GM18858 (cell line): Measurements from ENCODE around the gene CADM2.
"Not testable (repeated sequence)": the region's sequence is repeated elsewhere in the genome, so short reads cannot be mapped to it uniquely, and the experiment has no call there.

Experiments used
- ATAC-seq: cut with Tn5 transposase; IDR thresholded peaks from one replicate; pipeline ENCODE4 v1.9.1; 2021; ENCODE audit not compliant: unreplicated experiment

Gene CADM2

DNA sequence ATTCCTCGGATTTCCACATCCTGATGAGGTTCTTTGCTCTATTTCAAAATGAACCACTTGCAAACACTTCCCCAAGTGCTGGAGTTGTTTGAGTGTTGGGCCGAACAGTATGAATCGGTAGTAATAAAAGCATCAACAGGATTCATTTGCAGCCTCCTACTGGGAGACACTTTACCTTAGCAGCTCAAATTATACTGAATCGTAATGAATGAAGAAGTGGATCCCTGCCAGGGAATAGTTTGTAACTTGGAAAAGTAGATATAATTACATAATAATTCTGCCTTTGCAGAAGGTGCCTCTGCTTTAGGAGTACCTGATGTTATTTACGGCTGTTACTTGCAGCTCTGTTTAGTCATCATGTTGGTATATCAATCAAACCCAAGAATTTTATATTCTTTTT, 669.1 kb downstream of the CADM2 start:
- ATAC-seq, result no peak

DNA sequence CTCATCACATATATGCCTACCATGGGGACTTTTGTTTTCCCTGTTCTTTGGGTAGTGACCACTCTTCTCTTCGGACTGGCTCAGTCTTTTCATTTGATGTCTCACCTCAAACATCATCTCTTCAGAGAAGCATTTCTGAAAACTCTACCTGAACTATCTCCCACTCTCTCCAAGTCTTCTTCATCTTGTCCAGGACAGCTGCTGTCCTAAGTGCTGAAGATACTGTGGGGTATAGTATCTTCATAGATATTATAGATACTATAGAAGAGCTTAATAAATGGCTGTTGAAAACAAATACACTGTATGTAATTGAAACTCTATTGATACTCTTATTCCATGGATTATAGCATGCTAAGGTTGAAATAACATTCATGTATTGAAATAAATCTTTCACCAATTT, 672.3 kb downstream of the CADM2 start:
- ATAC-seq, result no peak

DNA sequence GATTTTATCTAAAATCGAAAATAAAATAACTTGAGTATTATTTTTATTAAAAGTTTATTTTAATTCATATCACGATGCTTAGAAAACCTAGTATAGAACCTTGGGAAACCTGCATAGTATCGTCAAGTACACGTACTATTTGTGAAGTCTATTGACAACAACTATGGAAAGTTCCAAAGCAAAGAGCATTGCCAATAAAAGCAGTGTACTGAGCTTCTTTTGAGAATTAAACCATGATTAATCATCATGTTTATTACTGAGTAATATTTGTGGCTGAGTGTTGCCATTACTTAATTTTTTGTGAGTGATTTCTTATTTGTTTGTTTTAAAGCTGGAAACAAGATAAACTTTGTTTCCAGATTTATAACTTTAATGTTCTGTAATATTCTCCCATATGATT, 674.1 kb downstream of the CADM2 start:
- ATAC-seq, result no peak

DNA sequence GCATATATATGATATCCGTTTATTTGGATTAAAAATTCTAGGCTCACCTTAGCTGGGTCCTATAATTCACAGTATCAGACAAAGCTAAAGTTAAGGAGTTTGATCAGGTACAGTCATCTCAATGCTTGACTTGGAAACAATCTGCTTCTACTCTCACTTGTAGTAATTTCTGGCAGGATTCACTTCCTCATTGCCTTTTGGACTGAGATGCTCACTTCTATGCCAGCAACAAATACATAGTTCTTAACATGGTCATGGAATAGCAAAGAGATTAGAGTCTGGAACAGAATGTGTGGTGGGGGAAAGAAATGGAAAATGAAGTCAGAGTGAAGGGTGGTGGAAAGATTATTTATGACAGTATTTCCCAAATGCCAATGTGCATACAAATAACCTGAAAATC, 693.6 kb downstream of the CADM2 start:
- ATAC-seq, result peak; percentile 52

DNA sequence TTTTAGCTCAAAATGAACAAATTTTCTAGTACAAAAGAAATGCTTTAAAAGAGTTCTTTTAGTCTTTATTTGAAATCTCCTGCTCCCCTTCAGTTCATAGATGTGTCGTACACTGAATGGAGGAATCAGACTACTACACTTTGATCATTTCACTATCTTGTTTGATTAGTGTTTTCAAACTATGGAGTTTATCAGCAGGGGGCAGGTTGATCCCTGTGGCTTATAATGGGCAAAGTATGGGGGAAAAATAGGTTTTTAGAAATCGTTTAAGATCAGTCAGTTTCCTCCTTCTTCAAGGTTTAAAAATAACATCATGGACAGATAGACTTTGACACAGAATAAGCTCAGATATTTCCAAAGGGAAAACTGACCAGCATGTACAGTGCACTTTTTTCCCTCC, 701.7 kb downstream of the CADM2 start:
- ATAC-seq, result no peak

DNA sequence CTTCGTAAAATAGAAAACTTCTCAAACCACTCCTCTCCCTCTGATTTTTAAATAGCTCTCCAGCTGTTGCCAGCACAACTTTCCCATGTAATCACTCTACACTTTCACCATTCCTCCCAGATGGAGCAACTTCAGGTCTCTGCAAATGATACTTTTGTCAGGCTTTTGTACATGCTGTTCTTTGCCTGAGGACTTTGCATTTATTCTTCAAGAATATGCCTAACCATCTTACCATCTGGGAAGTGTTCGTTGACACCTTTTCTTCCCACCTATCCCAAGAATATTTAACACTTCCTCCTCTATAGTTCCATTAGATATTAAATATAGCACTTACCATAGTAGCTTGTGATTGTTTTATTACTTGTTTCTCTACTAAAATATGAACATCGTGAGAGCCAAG, 703.7 kb downstream of the CADM2 start:
- ATAC-seq, result no peak

DNA sequence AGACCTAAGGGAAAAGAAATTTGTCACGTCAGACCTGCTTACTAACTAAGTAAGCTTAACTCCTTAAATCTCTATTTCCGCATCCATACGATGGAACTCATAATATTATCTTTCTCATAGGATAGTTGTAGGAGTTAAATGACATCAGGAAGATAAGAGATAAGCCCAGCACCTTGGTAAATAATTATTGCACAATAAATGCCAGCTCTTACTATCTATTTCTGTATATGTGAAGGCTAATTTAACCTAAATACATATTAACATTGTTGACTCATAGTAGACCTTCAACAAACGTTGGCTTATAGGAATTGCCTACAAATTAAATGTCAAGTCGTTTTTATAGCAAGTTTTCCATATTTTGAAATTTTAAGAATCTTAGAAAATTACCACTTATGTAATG, 709.0 kb downstream of the CADM2 start:
- no peak for ATAC-seq

DNA sequence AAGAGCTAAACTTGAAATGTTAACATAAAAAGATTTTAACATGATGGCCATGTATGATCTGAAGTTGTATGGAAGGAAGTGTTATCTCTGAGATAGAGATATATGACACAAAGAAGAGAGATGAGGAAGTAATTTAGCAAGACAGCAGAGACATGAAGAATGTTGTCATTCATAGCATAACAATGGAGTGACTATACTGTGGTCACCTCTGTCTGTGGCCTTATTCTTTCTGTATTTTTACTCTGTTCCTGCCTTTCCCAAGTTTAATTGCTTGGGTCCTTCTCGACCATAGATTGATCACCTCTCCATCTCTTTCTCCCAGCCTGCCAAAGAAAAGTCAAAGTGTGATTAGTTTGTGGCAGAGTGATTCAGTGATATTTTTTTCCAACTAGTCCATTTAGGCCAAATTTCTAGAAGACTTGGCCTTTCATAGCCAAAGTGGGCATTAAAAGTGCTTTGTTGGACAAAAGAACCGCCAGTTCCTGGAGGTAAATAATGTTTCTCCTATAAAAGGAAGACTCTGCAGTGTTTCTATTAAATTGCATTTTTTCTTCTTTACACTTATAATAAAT, 711.9 kb downstream of the CADM2 start:
- ATAC-seq, result no peak

DNA sequence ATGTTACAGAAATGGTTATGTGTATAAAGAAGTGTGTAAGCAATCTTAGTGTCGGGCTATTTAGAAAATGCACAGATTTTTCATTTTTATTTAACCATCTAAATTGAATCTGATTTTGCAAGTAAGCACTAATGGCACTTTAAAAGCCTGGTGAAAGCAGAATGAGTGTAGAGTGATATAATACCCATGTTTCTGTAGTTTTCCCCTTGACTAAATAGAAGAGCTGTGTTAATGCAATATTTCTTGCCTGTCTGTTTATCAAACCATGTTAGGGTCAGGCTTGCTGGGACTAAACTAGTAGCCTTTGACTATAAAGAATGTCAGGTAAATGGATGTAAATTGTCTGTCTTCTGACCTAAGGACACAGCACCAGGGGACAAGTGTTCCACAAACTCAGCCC, 714.0 kb downstream of the CADM2 start:
- ATAC-seq, result no peak

DNA sequence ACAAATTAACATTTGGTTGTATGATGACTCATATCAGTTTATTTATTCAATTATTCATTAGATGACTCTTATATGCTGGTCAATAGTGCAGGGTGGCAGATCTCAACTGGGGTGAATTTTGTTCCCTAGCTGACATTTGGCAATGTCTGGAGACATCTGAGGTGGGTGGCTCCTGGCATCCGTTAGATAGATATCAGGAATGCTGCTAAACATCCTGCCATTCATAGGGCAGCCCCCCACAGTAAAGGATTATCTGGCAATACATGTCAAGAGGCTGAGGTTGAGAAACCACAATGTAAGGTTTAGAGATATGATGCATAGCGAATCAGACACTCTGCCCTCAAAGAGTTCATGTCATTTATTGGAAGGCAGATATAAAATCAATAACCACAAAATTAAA, 719.9 kb downstream of the CADM2 start:
- no peak for ATAC-seq

DNA sequence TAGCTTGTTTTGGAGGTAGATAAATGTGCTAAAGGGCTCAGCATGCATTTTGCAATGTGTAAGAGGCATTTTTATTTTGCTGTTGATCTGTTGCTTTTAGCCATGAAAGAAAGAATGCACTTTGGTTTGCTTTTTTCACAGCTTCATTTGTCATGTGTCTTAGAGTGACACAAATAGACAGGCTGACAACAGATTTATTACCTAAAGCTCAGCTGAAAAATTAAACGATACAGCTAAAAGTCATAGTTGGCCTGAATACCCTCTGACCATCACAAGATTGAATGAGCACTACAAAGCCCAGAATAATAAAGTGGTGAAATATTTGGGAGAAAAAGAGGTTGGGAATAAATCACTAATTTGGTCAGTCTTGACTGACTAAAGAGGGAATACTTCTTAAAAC, 723.1 kb downstream of the CADM2 start:
- no peak for ATAC-seq

DNA sequence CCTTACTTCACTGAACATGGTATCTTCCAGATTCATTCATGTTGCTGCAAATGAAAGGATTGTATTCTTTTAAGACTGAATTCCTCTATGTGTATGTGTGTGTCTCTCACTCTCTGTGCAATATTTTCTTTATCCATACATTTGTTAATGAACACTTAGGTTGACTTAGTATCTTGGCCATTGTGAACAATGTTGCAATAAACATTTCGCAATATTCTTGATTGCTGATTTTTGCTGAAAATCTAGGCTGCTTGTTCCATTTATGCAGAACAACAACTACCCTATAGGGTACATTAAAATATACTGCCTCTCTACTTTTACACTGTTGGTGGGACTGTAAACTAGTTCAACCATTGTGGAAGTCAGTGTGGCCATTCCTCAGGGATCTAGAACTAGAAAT, 732.4 kb downstream of the CADM2 start:
- no peak for ATAC-seq

DNA sequence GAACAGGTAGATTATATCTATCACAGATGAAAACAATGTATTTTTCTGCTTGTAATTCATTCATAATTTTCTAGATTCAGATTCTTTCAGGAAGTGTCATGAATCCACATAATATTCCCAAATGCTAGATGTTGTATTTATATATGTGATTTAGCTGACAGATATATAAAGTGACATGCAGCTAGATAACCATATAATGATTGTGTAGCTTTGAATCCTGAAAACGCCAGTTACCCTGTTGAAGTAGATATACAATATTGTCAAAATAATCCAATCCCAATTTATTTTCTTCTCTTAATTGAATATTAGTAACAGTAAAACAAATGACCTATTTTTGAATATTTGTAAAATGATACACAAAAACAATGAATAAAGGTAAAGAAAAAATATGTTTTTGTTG, 738.4 kb downstream of the CADM2 start:
- no peak for ATAC-seq

DNA sequence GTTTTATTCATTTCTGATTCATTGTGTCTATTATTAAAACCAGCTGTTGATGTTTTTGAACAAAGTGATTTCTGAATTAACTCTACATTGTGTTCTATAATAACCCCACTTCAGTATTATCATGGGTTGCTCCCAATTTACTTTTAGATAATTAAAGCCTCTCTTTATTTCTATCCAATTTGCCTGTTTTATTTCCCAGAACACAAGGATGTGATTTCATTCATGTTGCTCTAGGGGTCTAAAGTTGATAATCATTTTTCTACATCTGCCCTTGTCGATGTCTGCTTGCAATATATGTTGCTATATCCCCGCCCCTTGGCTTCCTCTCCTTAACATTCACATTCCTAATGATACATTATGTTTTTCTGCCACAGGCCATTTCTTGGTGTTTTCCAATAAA, 747.3 kb downstream of the CADM2 start:
- no peak for ATAC-seq

DNA sequence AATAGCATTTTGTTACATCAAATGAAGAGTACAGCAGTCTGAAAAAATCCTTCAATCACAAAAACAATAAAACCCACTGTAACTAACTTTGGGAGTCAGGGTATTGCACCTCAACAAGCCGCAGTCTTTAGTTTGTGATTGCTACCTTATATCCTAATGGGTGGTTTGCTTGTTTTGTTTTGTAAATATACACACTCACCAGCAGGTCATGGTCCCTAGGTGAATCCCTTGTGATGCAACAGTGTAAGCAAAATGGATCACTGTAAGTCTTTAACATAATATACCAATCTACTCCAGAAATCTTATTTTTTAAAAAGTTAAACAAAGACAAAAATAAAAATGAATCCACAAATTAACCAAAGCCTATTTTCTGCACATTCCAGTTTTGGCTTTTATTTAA, 749.5 kb downstream of the CADM2 start:
- ATAC-seq, result not testable (repeated sequence)

DNA sequence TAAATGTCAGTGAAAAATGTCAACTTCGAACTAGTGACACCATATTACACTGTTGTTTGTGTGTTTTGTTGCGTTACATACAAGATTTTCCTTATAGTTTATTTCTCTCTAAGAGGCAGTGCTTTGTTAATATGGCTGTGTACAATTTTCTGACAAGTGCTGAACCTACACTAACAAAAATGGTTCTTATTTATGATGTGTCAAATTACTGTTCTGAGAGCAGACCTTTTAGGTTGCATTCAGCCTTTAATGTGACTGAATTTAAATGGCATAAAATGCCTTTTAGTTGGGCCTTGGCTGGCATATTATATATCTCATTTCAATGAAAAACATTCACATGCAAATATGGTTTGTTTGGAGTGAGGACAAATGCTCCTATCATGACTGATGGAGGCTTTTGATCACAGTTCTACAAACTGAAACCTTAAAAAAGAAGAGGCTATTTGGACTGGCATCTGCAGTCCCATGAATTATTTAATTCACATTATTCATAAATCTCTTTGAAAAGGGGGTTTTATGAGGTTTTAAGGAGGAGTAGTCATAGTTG, 750.6 kb downstream of the CADM2 start:
- ATAC-seq, result no peak

DNA sequence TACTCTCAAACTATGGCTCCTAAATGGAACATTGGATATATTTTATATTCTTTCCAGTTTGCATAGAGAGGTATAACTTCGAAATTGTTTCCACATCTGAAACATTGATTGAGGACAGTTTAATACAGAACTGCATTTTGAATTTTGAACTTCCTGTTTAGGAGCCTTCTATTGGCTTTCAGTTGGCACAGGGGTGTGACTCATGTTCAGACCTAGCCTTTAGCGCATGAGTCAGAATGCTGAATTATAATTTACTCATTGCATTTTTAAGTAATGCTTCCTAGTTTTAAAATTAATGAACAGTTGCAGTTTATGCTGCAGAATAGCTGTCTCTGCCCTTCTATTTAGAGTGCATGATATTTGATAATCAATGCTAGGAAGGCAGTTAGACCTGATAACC, 751.7 kb downstream of the CADM2 start:
- ATAC-seq, result no peak

DNA sequence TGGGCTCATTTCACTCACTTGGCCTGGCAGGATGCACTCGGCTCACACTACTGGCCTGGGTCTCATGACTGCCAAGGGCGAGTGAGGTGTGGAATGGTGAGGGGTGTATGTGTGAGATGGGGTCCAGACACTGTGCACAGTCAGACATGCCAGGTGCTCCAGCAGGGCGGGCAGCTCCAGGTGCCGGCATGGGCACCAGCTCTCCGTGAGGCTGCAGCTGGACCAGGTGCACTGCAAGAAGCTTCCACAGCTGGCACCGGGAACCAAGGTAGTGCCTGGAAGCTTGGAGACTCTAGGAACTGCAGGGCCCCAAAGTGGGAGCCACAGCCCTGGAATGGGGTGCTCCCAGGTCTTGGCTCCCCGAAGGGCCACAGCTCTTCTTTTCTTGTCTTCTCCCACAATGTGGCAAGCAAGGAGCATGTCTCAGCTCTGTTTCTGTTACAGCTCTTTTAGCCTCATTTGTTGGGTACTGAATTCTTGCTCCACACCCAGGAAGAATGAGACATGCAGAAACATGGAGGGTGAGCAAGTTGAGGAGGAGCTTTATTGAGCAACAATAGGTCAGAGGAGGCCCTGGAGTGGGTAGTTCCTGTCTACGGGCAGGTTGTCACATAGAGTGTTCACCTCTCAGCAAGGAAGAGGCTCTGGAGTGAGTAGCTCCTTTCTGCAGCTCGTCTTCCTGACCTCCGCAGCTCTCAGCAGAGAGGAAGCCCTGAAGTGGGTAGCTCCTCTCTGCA, 762.8 kb downstream of the CADM2 start:
- no peak for ATAC-seq

DNA sequence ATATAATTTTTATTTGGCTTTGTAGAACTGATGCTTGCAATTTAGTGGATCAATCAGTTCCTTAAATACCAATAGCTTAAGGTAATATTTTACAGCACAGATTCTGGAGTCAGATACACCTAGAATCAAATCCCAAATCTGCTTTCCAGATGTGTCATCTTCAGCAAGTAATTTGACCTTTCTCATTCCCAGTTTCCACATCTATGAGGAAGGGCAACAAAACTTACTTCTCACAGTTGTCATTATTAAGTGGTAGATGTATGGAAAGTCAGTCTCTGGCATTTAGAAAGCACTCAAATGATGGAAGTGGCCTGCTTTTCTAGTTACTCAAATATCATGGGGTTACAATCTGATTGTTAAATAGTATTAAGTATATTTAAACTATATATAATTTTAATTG, 767.0 kb downstream of the CADM2 start:
- ATAC-seq, result no peak

DNA sequence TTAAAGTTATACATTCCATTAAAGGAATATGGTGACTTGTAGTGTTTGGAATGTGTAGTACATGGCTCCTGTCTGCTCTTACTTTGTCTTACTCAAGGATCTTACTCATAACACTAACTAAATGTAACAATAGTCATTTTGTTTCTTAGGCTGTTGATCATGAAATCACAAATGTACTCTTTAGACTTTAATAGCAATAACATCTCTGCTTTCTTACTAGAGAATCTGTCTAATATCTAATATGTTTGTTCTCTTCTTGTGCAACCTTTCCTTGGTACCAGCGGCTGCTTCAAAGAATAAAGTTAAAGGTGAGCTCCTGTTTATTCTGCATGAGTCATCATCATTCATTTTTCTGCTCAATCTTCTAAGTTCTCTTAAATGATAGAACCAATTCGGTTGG, 767.5 kb downstream of the CADM2 start:
- ATAC-seq, result no peak

DNA sequence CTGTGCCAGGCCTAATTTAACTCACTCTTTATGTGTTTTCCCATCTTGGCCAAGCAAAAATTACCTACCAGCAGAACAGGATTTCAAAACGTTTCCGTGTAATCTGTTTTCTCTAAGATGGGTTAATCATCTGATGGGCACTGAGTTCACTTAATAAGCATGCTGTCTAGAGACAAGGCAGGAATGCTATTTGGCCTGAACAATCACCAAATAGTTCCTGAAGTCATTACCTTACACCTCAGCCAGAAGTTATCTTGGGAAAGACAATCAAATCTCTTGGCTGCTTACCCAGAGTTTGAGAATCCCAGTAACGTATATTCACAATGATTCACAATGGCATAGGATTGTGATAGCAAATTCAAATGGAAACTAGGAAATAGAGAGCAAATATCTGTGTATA, 779.1 kb downstream of the CADM2 start:
- ATAC-seq, result no peak

DNA sequence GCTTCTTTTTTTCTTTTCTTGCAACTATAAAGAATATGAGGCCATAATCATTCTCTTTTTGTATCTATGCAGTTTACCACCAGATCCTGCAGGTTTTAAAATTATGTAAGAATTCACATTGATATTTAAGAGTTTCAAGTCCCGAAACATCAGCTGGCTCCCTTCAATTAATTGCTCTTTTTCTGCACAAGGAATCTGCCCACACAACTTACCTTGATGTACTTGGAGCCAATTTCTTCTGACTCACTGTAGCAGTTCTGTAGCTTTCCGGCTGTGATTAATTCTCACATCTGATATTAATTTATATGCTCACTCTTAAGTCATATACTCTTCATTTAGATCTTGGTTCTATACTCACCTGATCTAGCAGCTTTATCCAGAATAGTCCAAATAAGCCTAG, 781.8 kb downstream of the CADM2 start:
- ATAC-seq, result no peak

DNA sequence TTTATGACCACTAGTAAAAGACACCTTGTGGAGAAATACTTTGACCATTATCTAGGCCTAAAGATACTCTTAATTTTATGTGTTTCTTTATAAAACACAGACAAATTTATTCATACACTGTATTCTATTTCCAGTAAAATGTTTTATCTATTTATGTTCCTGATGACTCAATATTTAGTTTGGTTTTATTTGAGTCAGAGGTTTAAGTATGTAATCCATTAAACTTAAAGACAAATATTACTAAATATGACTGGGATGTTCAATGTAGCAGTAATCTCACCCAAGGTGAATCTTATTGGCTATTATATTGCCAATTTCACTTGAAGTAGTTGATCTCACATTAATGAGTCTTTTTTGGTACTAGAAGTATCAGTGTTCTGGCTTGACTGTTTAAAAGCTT, 799.7 kb downstream of the CADM2 start:
- no peak for ATAC-seq
